GM21447 (cell line): ENCODE results near the gene GNE.
"Not testable (repeated sequence)": the region's sequence is repeated elsewhere in the genome, so short reads cannot be mapped to it uniquely, and the experiment has no call there.

Experiments
- ATAC-seq: cut with Tn5 transposase; IDR thresholded peaks from one replicate; pipeline ENCODE4 v1.9.1; 2021; ENCODE audit not compliant: unreplicated experiment

The GNE gene

DNA sequence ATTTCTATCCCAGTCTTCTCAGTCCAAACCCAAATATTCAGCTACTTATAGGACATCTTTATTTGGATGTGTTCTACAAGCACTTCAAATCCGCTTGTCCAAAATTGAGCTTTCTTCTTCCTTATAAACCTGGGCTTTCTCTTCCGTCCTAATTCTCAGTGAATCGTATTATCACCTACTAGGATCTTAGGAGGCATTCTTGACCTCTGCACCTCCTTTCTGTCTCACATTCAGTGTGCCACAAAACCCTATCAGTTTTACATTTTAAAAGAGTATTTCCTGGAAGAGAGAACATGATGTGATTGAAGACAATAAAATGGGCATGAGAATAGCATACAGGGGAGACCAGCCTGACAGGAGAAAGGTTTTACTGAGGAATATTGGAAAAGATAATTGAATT lies 16.8 kb upstream of the GNE start:
- ATAC-seq: no peak

DNA sequence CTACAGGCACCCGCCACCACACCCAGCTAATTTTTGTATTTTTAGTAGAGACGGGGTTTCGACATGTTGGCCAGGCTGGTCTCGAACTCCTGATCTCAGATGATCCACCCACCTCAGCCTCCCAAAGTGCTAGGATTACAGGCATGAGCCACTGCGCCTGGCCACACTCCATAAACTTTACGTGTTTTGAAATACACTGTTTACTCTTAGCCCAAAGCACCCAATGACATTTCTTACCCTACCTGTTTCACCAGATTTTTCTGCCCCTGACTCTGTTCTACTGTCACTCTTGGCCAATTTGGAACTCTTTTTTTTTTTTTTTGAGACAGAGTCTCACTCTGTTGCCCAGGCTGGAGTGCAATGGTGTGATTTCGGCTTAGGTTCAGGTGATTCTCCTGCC lies 15.1 kb upstream of the GNE start:
- not testable (repeated sequence) for ATAC-seq

- ATAC-seq: no peak
Observed at GRCh38 chr9:36268007-36268427, 9.8 kb upstream of the GNE start.

- no peak for ATAC-seq
Observed at GRCh38 chr9:36264896-36265295, 6.6 kb upstream of the GNE start.

- ATAC-seq: no peak
Observed at GRCh38 chr9:36263683-36264082, 5.4 kb upstream of the GNE start.

DNA sequence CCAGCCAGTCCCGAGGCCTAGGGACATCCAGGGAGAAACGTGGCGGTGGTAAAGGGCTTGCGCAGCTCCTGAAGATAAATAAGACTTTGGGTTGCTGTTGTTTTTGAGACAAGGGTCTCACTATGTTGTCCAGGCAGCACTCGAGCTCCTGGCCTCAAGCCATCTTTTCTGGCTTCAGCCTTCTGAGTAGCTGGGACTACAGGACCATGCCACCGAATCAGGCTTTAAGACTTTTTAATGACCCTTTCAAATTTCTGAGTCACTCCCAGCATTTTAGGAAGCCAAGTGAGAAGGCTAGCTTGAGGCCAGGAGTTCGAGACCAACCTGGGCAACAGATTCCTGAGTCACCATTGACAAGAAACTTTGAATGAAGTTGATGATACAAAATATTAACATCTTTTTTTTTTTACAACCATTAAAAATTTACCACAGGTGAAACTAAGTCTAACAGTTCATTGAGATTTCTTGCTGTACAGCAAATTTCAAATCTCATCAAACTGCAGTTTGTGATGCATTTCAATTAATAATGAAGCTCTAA lies 817 bp upstream of the GNE start:
- no peak for ATAC-seq

GRCh38 chr9:36251428-36251827 lies 6.8 kb downstream of the GNE start:
- ATAC-seq: no peak

GRCh38 chr9:36250079-36250478 lies 8.2 kb downstream of the GNE start:
- ATAC-seq: no peak

GRCh38 chr9:36249189-36249588 lies 9.1 kb downstream of the GNE start:
- no peak for ATAC-seq

DNA sequence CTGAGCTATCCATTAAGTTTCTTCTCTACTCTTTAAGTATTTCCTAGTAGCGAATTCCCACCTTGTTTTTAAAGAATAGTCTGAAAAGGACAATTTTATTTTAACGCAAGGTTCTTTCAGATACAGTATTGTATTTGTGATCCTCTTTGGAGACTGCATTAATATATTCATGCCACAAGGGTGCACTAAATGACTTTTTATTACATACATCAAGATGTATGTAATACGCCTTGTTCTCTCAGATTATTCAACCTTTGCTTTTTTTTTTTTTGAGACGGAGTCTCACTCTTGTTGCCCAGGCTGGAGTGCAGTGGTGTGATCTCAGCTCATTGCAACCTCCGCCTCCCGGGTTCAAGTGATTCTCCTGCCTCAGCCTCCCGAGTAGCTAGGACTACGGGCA lies 10.2 kb downstream of the GNE start:
- ATAC-seq: not testable (repeated sequence)

- no peak for ATAC-seq
Observed at GRCh38 chr9:36247356-36247755, 10.9 kb downstream of the GNE start.

DNA sequence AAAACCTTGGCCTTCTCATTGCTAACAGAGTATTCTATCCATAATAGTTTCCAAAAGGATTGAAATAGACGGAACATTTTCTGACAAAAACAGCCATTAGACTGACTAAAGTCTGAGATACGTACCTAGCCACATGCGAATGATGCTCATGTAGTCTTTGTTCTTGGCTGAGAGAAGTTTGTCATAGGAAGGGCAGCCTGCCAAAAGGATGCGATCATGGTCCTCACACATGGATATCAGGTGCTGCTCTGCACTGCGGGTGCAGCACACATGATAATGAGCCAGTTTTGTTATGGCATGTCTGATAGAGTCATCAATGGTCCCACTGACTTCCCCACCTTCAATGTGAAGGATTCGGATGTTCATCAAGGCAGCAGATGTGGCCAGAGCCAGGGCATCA lies 12.3 kb downstream of the GNE start:
- ATAC-seq: no peak

DNA sequence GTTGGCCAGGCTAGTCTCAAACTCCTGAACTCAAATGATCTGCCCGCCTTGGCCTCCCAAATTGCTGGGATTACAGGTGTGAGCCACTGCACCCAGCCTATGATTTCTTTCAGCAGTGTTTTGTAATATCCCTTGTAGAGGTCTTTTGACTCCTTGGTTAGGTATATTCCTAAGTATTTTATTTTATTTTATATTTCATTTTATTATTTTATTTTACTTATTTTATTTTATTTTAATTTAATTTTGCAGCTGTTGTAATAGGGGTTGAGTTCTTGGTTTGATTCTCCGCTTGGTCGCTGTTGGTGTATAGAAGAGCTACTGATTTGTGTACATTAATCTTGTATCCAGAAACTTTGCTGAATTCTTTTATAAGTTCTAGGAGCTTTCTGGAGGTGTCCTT lies 18.6 kb downstream of the GNE start:
- ATAC-seq: not testable (repeated sequence)

GRCh38 chr9:36239205-36239604 lies 19.0 kb downstream of the GNE start:
- ATAC-seq: not testable (repeated sequence)

- ATAC-seq: no peak
Observed at GRCh38 chr9:36237230-36237629, 21.0 kb downstream of the GNE start.

DNA sequence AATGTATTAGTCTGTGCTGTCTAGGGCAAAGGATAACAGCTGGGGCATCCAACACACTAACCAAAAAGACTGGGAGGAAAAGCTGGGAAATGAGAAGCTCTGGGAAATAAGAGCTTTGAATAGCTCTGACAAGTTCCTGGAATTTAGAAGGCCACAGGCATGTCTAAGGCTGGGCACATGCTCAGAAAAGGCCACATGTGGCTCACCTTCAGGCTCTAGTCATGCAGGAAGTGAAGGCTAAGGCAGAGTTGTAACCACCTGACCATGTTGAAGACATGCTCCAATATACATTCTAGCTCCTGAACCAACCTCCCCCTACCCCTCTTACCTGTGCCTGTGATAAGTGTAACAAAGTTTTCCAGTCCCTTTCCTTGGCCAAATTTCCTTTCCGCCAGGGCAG lies 35.8 kb downstream of the GNE start:
- ATAC-seq: no peak

- ATAC-seq: no peak
Observed at GRCh38 chr9:36221667-36222066, 36.6 kb downstream of the GNE start.

GRCh38 chr9:36218411-36218901 lies 39.8 kb downstream of the GNE start:
- no peak for ATAC-seq

GRCh38 chr9:36218011-36218410 lies 40.2 kb downstream of the GNE start:
- ATAC-seq: no peak

GRCh38 chr9:36217256-36217968 lies 40.8 kb downstream of the GNE start:
- ATAC-seq: no peak

DNA sequence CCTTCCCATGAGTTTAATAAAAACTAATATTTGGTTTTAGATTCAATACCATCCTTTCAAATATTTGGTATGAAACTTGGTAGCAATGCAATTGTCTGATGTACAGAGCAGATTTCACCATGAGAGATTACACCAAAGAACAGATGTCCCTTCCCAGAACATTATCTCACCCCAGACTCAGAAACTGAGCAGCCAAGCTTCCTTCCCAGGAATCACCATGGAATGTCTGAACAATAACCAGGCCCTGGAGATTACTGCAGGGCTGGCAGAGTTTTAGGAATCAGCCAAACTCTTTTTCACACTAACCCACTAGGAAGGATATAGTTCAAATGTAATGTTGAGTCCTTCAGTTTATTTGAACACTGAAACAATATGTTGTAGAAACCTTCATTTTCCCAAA lies 43.7 kb downstream of the GNE start:
- ATAC-seq: no peak

- ATAC-seq: no peak
Observed at GRCh38 chr9:36213989-36214388, 44.3 kb downstream of the GNE start.

GRCh38 chr9:36213387-36213786 lies 44.9 kb downstream of the GNE start:
- no peak for ATAC-seq
